Activated B cell treated with CpG ODN at 0.5 μM for 24 hours (primary cell): ENCODE results near the gene MBD3L3. TPM values are rescaled to one million over a fixed set of nuclear protein-coding genes. Genes with fewer than 3 reads are reported as not detected.
"Not testable (repeated sequence)": the region's sequence is repeated elsewhere in the genome, so short reads cannot be mapped to it uniquely, and the experiment has no call there.

Experiments
- ATAC-seq: fragments of 200-7000 bp; cut with Tn5 transposase; one replicate; pipeline ENCODE4 v1.10.0; 2021; ENCODE audit warnings: low read depth, mild to moderate bottlenecking, moderate library complexity
- CTCF ChIA-PET: fragments of 350-600 bp; sonication (Branson Sonifier 250); formaldehyde crosslinking; loops from one replicate; lab custom pipeline; 2021; ENCODE audit warnings: antibody characterized with exemption; lab: Charles Lee
- POLR2A ChIA-PET: fragments of 350-600 bp; sonication (Branson Sonifier 250); formaldehyde crosslinking; loops from one replicate; lab custom pipeline; 2021; ENCODE audit warnings: antibody characterized with exemption; lab: Charles Lee
- DNase-seq: peaks from one replicate; pipeline ENCODE4 v3.0.0; 2022
- H3K27ac Mint-ChIP-seq: one replicate; pipeline ENCODE4 v1.8.0; 2020; ENCODE audit warnings: mixed read lengths
- H3K27me3 Mint-ChIP-seq: one replicate; pipeline ENCODE4 v1.8.0; 2021; ENCODE audit warnings: mixed read lengths
- H3K36me3 Mint-ChIP-seq: one replicate; pipeline ENCODE4 v1.8.0; 2021; ENCODE audit warnings: low read depth, mixed read lengths
- H3K4me1 Mint-ChIP-seq: one replicate; pipeline ENCODE4 v1.8.0; 2021; ENCODE audit warnings: mixed read lengths
- H3K4me3 Mint-ChIP-seq: one replicate; pipeline ENCODE4 v1.8.0; 2020; ENCODE audit warnings: mild to moderate bottlenecking, mixed read lengths
- H3K9me3 Mint-ChIP-seq: one replicate; pipeline ENCODE4 v1.8.0; 2020; ENCODE audit warnings: mixed read lengths
- CTCF ChIP-seq: fragments of 200-600 bp; IDR thresholded peaks from one replicate; pipeline ENCODE4 v1.8.0; 2022; ENCODE audit warnings: antibody characterized with exemption, mild to moderate bottlenecking
- intact Hi-C: fragments of 100-400 bp; cut with micrococcal nuclease; formaldehyde crosslinking; loops from one replicate; pipeline ENCODE4 v1.15.1; 2024
- total RNA-seq: library from RNA; stranded (reverse); gene quantifications from 2 replicates; pipeline ENCODE4 v1.2.3, GENCODE V29; 2022

The MBD3L3 gene
- not detected in 2 replicates for total RNA-seq

DNA sequence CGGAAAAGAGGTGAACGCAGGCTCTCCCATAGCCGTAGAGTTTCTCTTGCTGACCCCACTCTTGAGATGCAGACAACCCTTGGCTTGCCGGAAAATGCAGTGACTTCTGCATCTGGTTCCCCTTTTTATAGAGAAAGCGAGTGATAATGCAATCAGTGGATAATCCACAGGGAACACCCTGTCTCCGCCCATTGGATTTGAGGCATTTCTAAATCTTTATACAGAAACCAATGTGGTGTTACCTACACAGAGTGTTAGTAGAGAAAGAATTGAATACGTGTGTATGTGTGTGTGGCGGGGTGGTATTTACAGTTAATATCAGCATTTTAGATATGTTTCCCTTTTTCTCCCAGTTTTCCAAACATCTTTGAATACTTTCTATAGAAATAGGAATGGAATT lies at the start of gene MBD3L3:
Gene MBD3L3 (minus strand): TSS at position 101 of the 400 bp plus-strand sequence. CDS start 71 bp downstream, at position 30.
- H3K27me3 Mint-ChIP-seq, DNase-seq, H3K27ac Mint-ChIP-seq, H3K4me3 Mint-ChIP-seq, H3K4me1 Mint-ChIP-seq, CTCF ChIA-PET, H3K9me3 Mint-ChIP-seq, intact Hi-C loops, ATAC-seq, POLR2A ChIA-PET, H3K36me3 Mint-ChIP-seq: not testable (repeated sequence)

DNA sequence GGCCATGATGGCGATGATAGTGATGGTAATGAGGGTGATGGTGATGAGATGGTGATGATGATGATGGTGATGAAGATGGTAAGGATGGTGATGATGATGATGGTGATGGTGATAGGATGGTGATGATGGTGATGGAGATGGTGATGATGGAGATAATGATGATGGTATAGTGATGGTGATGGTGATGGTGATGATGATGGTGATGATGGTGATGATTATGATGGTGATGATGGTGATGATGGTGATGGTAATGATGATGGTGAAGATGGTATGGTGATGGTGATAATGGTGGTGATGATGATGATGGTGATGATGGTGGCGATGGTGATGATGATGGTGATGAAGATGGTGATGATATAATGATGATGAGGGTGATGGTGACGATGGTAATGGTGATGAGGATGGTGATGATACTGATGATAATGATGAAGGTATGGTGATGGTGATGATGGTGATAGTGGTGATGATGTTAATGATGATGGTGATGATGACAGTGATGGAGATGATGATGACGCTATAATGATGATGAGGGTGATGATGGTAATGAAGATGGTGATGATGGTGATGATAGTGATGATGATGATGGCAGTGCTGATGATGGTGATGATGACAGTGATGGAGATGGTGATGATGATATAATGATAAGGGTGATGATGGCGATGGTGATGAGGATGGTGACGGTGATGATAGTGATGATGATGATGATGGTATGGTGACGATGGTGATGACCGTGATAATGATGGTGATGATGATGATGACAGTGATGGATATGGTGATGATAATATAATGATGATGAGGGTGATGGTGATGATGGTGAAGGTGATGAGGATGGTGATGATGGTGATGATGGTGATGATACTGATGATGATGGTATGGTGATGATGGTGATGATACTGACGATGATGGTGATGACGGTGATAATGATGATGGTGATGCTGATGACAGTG lies 48.5 kb upstream of the MBD3L3 start:
- no peaks in the 10 kb centered on the region for H3K9me3 Mint-ChIP-seq
- no peaks in the 10 kb centered on the region for H3K27me3 Mint-ChIP-seq
- CTCF ChIA-PET, result no interaction called here
- DNase-seq, result no peak
- H3K4me3 Mint-ChIP-seq, result no peak overlapping the region
- H3K27ac Mint-ChIP-seq, result no peak overlapping the region
- intact Hi-C loops, result no loop called here
- no peaks in the 10 kb centered on the region for H3K4me1 Mint-ChIP-seq
- H3K36me3 Mint-ChIP-seq, result no peaks in the 10 kb centered on the region
- TF ChIP-seq CTCF, result no peak
- ATAC-seq, result no peak
- POLR2A ChIA-PET, result interaction anchor here (1.4 kb wide), 1 partner anchor 8 kb away, joined by 3 read pairs; no protein-coding TSS in a partner anchor

DNA sequence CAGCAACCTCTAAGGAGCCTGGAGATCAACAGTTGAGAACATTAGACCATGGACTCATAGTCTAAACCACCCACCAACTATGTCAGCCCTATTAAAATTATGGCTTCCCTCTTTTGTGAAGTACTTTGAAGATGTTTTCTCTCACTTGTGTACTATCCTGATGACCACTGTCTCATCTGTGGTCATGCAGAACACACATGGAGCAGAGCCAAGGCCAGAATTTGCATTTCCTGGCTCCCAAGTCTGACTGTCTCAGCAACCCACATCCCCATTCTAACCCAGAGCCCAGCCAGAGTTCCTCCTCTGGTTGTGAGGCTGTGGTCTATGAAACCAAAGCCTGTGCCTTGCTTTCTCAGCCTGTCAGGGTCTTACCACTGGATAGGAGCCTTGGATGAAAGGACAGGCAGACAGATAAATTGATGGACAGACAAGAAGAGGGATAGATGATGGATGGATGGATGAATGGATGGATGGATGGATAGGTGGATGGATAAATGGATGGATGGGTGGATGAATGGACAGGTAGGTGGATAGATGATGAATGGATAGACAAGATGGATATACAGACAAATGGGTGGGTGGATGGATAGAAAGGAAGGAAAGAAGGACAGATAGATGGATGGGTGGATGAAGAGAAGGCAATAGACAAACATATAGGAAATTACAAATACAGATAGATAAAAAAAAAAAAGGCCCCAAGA lies 46.4 kb upstream of the MBD3L3 start:
- CTCF ChIA-PET, result no interaction called here
- ATAC-seq, result no peak
- TF ChIP-seq CTCF, result no peak
- no peak for DNase-seq
- no peaks in the 10 kb centered on the region for H3K27me3 Mint-ChIP-seq
- no peaks in the 10 kb centered on the region for H3K36me3 Mint-ChIP-seq
- peaks cover 2% of the 10 kb centered on the region for H3K4me1 Mint-ChIP-seq
- H3K27ac Mint-ChIP-seq, result no peak overlapping the region
- H3K4me3 Mint-ChIP-seq, result no peak overlapping the region
- H3K9me3 Mint-ChIP-seq, result no peaks in the 10 kb centered on the region
- intact Hi-C loops, result loop anchor here (5.0 kb wide), 1 partner anchor 647 kb away; no protein-coding TSS in a partner anchor
- POLR2A ChIA-PET, result no interaction called here

GRCh38 chr19:7101498-7102253 lies 43.2 kb upstream of the MBD3L3 start:
- POLR2A ChIA-PET, result interaction anchor here (1.9 kb wide), 1 partner anchor 32 kb away, joined by 7 read pairs; the partner anchor contains the start of gene ZNF557
- no peak overlapping the region for H3K27ac Mint-ChIP-seq
- no peak for DNase-seq

More at GRCh38 chr19:7101498-7102253, 43.2 kb upstream of the MBD3L3 start:
- no peak for ATAC-seq
- TF ChIP-seq CTCF, result no peak
- Mint-ChIP-seq H3K36me3 (peaks cover 9% of the 10 kb centered on the region), H3K4me3 (peak overlapping the region; percentile 9), H3K27me3 (no peaks in the 10 kb centered on the region), H3K4me1 (peaks cover 18% of the 10 kb centered on the region), H3K9me3 (peaks cover 8% of the 10 kb centered on the region)
- CTCF ChIA-PET, result interaction anchor here (0.6 to 1.9 kb wide), 14 partner anchors 10 to 1217 kb away, joined by 3 to 12 read pairs (median 4); no protein-coding TSS in a partner anchor
- intact Hi-C loops, result loop anchor here (1.0 to 5.0 kb wide), 5 partner anchors 47 to 697 kb away; no protein-coding TSS in a partner anchor
